Central memory CD8-positive, alpha-beta T cell (primary cell): ENCODE data around the gene KRTAP4-8.
"Not testable (repeated sequence)": the region's sequence is repeated elsewhere in the genome, so short reads cannot be mapped to it uniquely, and the experiment has no call there.

Experiments used
- ATAC-seq: fragments of 150-1000 bp; cut with Tn5 transposase; replicated peaks from 2 replicates; pipeline ENCODE4 v1.10.0; 2022; ENCODE audit warnings: mild to moderate bottlenecking, moderate FRiP score, moderate number of reproducible peaks; ENCODE audit not compliant: poor library complexity, severe bottlenecking; ENCODE audit errors: extremely low read depth
- DNase-seq, 2 donors: peaks; one replicate each; pipeline ENCODE4 v3.0.0; 2021; ENCODE audit warnings: low spot score in 2 of 2
- H3K27ac Mint-ChIP-seq: one replicate; pipeline ENCODE4 v1.8.0; 2022; ENCODE audit warnings: low read depth, mild to moderate bottlenecking, moderate library complexity, mixed read lengths
- H3K27me3 Mint-ChIP-seq: one replicate; pipeline ENCODE4 v1.8.0; 2022; ENCODE audit warnings: mixed read lengths
- H3K36me3 Mint-ChIP-seq: one replicate; pipeline ENCODE4 v1.8.0; 2022; ENCODE audit warnings: mild to moderate bottlenecking, moderate library complexity, mixed read lengths; ENCODE audit not compliant: insufficient read depth
- H3K4me1 Mint-ChIP-seq: one replicate; pipeline ENCODE4 v1.8.0; 2022; ENCODE audit warnings: mixed read lengths
- H3K4me3 Mint-ChIP-seq: one replicate; pipeline ENCODE4 v1.8.0; 2022; ENCODE audit warnings: mild to moderate bottlenecking, moderate library complexity, mixed read lengths
- H3K9me3 Mint-ChIP-seq: one replicate; pipeline ENCODE4 v1.8.0; 2022; ENCODE audit warnings: mixed read lengths

The KRTAP4-8 gene

DNA sequence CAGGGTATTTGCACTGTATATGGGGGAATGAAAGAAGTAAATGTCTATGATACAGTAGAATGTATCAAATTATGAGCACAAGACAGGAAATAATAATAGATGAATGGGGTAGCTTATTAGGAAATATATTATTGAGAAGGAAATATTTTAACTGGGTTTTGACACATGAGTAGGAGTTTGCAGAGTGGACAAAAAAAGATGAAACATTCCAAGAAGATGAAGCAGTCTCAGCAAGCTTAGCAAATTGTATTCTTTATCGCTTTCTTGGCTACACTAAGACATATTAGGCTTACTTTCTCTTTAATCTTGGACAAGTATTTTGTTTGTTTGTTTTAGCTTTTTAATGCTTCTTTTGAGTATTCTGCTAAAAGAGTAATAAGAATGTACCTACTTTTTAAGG, 6.0 kb upstream of the KRTAP4-8 start:
- H3K27ac Mint-ChIP-seq = no peak overlapping the region
- H3K27me3 Mint-ChIP-seq = peaks cover 42% of the 10 kb centered on the region
- peaks cover 14% of the 10 kb centered on the region for H3K4me1 Mint-ChIP-seq
- peaks cover 1% of the 10 kb centered on the region for H3K36me3 Mint-ChIP-seq
- no peaks in the 10 kb centered on the region for H3K9me3 Mint-ChIP-seq
- ATAC-seq (no peak), DNase-seq (no peak)
- H3K4me3 Mint-ChIP-seq = no peak overlapping the region

DNA sequence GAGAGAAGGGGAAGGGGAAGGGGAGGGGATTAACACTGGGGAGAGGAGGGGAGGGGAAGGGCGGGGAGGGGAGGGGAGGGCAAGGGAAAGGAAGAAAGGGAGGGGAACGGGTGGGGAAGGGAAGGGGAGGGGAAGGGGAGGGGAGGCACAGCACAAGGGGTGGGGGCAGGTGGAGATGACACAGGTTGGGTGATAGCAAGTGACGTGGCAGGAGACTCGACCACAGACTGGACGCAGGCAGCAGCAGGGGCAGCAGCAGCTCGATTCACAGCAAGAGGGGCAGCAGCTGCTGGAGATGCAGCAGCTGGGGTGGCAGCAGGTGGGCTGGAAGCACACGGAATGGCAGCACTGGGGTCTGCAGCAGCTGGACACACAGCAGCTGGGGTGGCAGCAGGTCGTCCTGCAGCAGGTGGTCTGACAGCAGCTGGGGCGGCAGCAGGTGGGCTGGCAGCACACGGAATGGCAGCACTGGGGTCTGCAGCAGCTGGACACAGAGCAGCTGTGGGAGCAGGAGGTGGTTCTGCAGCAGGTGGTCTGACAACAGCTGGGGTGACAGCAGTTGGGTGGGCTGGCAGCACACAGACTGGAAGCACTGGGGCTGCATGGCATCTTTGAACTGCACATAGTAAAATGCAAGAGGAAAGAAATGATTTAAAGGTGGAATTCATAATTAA, 3.8 kb upstream of the KRTAP4-8 start, which contains the start of gene KRTAP4-16:
KRTAP4-16 (minus strand) TSS at position 624 of the 674 bp plus-strand sequence; CDS start at position 624, 0 bp downstream.
- H3K27ac Mint-ChIP-seq = peak within 1 kb of the TSS; percentile 8
- H3K9me3 Mint-ChIP-seq = no peaks in the 10 kb centered on the region
- H3K27me3 Mint-ChIP-seq = peaks cover 44% of the 10 kb centered on the region
- ATAC-seq (no peak), DNase-seq (no peak)
- H3K4me3 Mint-ChIP-seq = no peak within 1 kb of the TSS
- H3K4me1 Mint-ChIP-seq = peaks cover 9% of the 10 kb centered on the region
- H3K36me3 Mint-ChIP-seq = peaks cover 1% of the 10 kb centered on the region

DNA sequence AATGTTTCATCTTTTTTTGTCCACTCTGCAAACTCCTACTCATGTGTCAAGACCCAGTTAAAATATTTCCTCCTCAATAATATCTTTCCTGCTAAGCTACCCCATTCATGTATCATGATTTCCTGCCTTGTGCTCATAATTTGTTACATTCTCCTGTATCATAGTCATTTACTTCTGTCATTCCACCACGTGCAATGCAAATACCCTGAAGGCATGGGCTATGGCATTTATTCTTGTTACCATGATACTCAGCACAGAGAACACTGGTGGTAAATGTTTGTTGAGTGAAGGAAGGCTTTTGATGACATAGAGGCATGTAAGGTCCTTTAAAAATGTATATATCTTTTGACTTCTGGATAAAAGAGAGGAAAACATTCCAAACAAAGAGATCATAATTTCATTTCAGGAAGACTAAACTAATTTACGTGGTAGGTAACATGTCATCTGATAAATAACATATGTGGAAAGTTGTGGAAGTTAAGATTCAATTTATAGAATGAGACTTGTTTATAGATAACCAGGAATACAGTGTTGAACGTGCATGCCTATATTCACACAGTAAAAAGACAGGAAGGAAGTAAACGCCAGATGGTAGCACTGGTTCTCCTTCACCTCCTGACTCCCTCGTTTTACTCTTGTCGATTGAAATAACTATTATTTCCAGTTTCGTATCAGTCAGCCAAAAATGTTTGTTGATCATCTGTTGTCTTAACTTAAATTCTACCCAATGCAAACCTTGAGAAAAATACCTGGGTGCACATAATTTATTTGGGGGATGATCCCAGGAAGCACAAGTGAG, 1.9 kb upstream of the KRTAP4-8 start:
- not testable (repeated sequence) for H3K36me3 Mint-ChIP-seq, H3K27ac Mint-ChIP-seq, ATAC-seq, DNase-seq, H3K9me3 Mint-ChIP-seq, H3K4me1 Mint-ChIP-seq, H3K4me3 Mint-ChIP-seq
- peaks cover 51% of the 10 kb centered on the region for H3K27me3 Mint-ChIP-seq

DNA sequence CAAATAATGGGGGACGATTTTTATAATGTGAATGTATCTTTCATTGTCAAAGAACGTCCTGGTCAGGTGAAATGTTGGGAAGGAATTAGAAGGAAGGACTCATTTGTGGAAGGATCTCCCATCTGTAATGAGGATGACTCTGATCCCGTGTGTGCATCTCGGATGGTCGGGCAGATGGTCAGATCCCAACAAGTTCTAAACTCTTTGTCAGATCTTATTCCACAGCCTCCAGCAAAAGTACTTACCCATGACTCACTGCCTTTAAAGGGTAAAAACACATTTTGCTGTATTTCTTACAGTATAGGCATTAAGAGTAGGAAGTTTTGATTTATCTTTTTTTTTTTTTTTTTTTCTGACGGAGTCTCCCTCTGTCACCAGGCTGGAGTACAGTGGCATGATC, 539 bp upstream of the KRTAP4-8 start:
- Mint-ChIP-seq H3K4me1 (peaks cover 9% of the 10 kb centered on the region), H3K27me3 (peaks cover 51% of the 10 kb centered on the region)

DNA sequence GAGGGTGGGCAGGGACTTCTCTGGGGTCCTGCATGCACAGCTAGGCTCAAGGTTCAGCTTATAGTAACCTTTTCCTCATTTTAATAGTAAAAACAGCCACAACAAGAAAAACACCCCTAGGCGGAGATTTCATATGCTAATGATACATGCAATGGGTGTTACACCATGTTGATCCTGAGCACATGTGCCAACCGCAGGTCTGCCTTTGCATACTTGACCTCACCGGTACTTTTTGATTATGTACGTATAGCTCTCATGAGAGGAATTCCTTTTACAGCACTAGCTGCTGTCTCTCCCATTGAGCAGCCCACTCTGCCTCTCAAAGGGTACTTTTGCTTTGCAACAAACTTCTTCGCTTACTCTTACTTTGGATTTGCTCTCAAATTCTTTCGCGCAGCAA, 1.9 kb downstream of the KRTAP4-8 start:
- Mint-ChIP-seq H3K4me3 (no peak overlapping the region), H3K4me1 (peaks cover 9% of the 10 kb centered on the region), H3K27me3 (peaks cover 51% of the 10 kb centered on the region), H3K27ac (no peak overlapping the region), H3K36me3 (no peaks in the 10 kb centered on the region), H3K9me3 (no peaks in the 10 kb centered on the region)
- DNase-seq (no peak), ATAC-seq (no peak)

More for the DNA sequence above, 539 bp upstream of the KRTAP4-8 start:
- H3K36me3 Mint-ChIP-seq = no peaks in the 10 kb centered on the region
- no peak overlapping the region for H3K4me3 Mint-ChIP-seq
- DNase-seq (no peak), ATAC-seq (no peak)
- no peaks in the 10 kb centered on the region for H3K9me3 Mint-ChIP-seq
- no peak overlapping the region for H3K27ac Mint-ChIP-seq

DNA sequence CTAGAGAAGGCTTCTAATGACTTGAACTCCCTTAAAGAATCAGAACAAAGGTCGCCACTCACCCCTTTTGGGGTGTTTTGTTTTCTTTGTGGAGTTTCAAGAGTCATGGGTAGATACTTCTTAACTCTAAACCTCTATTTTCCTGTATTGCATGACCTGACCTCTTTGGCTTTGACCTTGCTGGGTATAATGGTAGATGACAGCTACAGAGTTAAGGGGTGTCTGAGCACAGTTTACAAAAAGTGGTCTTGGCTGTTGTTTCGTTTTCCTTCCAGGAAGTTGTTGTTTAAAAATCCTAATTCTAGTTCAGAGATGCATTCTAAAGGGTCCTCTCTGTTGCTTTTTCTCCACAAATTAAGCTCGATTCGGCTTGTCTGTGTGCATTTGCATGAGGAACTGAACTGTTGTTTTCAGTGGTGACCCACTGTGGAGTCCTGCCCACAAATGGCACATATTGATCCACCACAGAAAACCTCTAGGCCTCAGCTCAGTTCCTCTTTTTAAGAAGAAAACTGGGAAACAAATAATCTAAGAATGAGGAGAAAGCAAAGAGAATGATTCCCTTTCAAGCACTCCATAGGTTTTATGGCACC, 9.1 kb downstream of the KRTAP4-8 start:
- H3K27ac Mint-ChIP-seq, H3K4me1 Mint-ChIP-seq, DNase-seq, ATAC-seq, H3K4me3 Mint-ChIP-seq, H3K36me3 Mint-ChIP-seq, H3K9me3 Mint-ChIP-seq: not testable (repeated sequence)
- peaks cover 39% of the 10 kb centered on the region for H3K27me3 Mint-ChIP-seq

DNA sequence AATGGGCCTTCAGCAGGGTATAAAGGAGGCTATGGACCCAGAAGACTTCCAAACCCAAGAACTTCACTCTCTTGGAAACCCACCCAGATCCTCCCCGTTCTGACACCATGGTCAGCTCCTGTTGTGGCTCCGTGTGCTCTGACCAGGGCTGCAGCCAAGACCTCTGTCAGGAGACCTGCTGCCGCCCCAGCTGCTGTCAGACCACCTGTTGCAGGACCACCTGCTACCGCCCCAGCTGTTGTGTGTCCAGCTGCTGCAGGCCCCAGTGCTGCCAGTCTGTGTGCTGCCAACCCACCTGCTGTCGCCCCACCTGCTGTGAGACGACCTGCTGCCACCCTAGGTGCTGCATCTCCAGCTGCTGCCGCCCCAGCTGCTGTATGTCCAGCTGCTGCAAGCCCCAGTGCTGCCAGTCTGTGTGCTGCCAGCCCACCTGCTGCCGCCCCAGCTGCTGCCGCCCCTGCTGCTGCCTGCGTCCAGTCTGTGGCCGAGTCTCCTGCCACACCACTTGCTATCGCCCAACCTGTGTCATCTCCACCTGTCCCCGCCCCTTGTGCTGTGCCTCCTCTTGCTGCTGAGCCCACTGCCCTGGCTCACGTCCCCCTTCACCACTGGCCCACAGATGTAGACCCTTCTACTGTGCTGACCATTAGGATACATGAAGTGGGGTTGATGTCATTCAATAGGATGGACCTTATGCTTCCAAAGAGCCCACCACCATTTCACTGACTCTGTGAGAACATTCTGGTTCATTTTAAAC, 13.7 kb downstream of the KRTAP4-8 start, which contains the start of gene KRTAP4-7:
KRTAP4-7 (plus strand) TSS at position 51 of the 757 bp plus-strand sequence; CDS start at position 108, 57 bp downstream.
- H3K36me3 Mint-ChIP-seq, H3K27ac Mint-ChIP-seq, H3K4me1 Mint-ChIP-seq, H3K9me3 Mint-ChIP-seq, DNase-seq, H3K4me3 Mint-ChIP-seq, ATAC-seq: not testable (repeated sequence)
- peaks cover 57% of the 10 kb centered on the region for H3K27me3 Mint-ChIP-seq

DNA sequence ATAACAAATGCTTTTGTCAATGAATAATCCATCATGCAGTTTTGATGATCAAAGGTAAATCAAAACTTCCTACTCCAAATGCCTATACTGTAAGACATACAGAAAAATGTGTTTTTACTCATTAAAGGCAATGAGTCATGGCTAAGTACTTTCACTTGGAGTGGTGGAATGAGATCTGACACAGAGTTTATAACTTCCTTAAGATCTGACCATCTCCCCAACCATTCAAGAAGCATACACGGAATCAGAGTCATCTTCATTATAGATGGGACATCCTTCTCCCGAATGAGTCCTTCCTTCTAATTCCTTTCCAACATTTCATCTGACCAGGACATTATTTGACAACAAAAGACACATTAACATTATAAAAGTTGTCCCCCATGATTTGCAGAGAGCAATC, 14.5 kb downstream of the KRTAP4-8 start:
- not testable (repeated sequence) for H3K4me3 Mint-ChIP-seq, H3K9me3 Mint-ChIP-seq, H3K4me1 Mint-ChIP-seq, DNase-seq, ATAC-seq, H3K27ac Mint-ChIP-seq, H3K36me3 Mint-ChIP-seq
- peaks cover 49% of the 10 kb centered on the region for H3K27me3 Mint-ChIP-seq

DNA sequence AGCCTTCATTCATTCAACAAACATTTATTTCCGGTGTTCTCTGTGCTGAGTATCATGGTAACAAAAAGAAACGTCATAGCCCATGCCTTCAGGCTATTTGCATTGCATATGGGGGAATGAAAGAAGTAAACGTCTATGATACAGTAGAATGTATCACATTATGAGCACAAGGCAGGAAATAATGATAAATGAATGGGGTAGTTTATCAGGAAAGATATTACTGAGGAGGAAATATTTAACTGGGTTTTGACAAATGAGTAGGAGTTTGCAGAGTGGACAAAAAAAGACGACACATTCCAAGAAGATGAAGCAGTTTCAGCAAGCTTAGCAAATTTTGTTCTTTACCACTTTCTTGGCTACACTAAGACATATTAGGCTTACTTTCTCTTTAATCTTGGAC, 15.3 kb downstream of the KRTAP4-8 start:
- Mint-ChIP-seq H3K4me1 (no peaks in the 10 kb centered on the region), H3K36me3 (no peaks in the 10 kb centered on the region), H3K27me3 (peaks cover 49% of the 10 kb centered on the region), H3K9me3 (no peaks in the 10 kb centered on the region), H3K4me3 (no peak overlapping the region), H3K27ac (no peak overlapping the region)
- DNase-seq (no peak), ATAC-seq (no peak)

DNA sequence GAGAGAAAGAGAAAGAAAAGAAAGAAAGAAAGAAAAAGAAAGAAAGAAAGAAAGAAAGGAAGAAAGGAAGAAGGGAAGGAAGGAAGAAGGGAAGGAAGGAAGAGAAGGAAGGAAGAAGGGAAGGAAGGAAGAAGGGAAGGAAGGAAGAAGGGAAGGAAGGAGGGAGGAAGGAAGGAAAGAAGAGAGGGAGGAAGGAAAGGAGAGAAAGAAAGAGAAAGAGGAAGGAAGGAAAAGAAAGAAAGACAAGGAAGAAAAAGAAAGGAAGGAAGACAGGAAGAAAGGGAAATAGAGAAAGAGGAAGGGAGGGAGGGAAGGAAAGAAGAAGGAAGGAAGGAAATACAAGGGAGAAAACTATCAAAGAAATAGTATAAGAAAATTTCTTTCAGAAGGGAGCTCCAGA, 21.2 kb downstream of the KRTAP4-8 start:
- H3K36me3 Mint-ChIP-seq = no peaks in the 10 kb centered on the region
- peaks cover 51% of the 10 kb centered on the region for H3K27me3 Mint-ChIP-seq
- H3K4me3 Mint-ChIP-seq = no peak overlapping the region
- H3K9me3 Mint-ChIP-seq = no peaks in the 10 kb centered on the region
- no peaks in the 10 kb centered on the region for H3K4me1 Mint-ChIP-seq
- no peak for DNase-seq
- H3K27ac Mint-ChIP-seq = no peak overlapping the region
- no peak for ATAC-seq

DNA sequence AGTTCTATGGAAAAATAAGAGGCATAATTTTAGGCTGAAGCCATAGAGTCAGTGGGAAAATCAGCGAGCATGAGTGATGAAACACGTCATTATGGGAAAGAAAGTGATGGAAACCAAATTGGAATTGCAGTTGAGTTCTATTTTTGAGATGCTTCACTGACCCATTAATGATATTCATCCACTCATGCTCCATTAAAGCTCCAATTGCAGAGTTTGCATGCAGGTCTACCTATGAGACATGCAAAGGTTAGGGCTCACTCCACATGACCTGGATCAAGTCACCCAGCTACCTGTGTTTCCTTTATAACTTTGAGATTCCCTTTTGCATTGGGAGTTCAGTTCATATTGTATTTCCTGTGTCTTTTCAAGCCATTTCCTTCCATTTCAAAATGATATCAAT, 24.3 kb downstream of the KRTAP4-8 start:
- no peak for ATAC-seq
- no peak overlapping the region for H3K27ac Mint-ChIP-seq
- no peaks in the 10 kb centered on the region for H3K4me1 Mint-ChIP-seq
- H3K36me3 Mint-ChIP-seq = no peaks in the 10 kb centered on the region
- peaks cover 36% of the 10 kb centered on the region for H3K27me3 Mint-ChIP-seq
- H3K9me3 Mint-ChIP-seq = no peaks in the 10 kb centered on the region
- H3K4me3 Mint-ChIP-seq = no peak overlapping the region
- no peak for DNase-seq

DNA sequence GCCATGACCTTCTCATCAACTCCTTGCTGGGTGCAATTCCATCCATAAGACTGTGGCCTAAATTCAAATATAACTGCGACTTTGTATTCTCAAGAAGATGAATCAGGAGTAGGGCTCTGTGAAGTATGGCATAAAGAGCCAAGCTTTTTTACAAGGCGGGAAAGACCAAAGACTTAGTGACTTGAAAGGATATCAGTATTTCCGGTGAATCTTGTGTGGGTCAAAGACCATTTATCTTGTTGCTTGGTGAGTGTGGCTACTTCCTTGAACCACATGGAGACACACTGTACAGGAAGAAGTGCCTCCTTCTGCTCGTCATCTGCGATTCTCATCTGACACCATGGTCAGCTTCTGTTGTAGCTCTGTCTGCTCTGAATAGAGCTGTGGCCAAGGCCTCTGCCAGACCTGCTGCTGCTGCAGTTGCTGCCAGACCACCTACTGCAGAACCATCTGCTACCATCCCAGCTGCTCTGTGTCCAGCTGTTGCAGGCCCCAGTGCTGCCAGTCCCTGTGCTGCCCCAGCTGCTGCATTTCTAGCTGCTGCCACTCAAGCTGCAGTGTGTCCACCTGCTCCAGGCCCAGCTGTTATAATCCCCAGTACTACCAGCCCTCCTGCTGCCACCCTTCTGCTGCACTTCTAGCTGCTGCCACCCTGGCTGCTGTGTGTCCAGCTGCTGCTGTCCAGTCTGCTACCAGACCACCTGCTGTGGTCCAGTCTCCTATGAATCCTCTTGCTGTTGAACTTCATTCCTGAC, 26.2 kb downstream of the KRTAP4-8 start:
- H3K36me3 Mint-ChIP-seq = no peaks in the 10 kb centered on the region
- ATAC-seq (no peak), DNase-seq (no peak)
- H3K9me3 Mint-ChIP-seq = no peaks in the 10 kb centered on the region
- no peak overlapping the region for H3K4me3 Mint-ChIP-seq
- peaks cover 22% of the 10 kb centered on the region for H3K27me3 Mint-ChIP-seq
- no peak overlapping the region for H3K27ac Mint-ChIP-seq
- no peaks in the 10 kb centered on the region for H3K4me1 Mint-ChIP-seq
